COLO668 (cell line): ENCODE data around the gene BOD1L1.
A peak's percentile ranks its signal among the peaks of the same experiment; 100 is the strongest.
"Not testable (repeated sequence)": the region's sequence is repeated elsewhere in the genome, so short reads cannot be mapped to it uniquely, and the experiment has no call there.

ENCODE experiments used
- DNase-seq: peaks from one replicate; lab custom pipeline; 2025; ENCODE audit not compliant: unreplicated experiment; lab: John Stamatoyannopoulos, UW

The BOD1L1 gene

DNA sequence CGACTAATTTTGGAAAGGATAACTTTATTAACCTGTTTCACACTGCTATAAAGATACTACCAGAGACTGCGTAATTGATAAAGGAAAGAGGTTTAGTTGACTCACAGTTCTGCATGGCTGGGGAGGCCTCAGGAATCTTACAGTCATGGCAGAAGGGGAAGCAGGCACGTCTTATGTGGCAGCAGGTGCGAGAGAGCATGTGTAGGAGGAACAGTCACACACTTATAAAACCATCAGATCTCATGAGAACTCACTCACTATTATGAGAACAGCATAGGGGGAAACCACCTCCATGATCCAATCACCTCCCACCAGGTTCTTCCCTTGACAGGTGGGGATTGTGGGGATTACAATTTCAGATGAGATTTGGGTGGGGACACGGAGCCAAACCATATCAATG, 67.4 kb downstream of the BOD1L1 start:
- DNase-seq: not testable (repeated sequence)

DNA sequence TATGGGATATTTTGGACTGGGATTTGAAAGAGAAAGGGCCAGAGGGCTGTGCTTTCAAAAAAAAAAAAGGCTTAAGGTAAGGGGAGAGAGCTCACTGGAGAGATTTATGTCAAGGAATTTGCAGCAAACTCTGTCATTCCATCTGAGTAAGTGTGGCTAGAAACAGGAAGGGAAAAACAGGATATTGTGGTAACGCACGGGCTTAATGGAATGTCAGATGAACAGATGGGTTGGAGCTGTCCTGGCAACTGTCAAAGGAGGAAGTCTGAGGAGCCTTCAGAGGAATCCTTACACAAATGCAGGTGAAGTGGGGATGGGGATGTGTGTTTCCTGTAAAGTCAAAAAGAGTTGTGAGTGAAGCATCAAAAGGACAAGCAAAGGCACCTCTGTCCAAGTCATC, 68.1 kb downstream of the BOD1L1 start:
- DNase-seq: no peak

DNA sequence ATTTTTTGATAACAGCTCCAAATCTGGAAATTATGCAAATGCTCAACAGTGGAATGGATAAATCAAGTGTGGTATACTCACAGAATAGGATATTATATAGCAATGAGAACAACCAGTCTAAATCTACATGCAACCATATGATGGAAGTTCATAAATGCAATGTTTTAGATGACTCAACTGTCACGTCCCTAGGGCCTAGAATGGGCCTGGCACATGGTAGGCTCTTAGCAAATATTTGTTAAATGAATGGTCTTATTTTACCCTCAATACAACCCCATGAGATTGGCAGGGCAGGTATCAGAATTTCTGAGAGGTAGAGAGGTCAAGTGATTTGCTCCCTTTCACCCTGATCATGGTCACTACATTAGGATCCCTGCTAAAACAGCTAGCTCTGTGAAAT, 68.6 kb downstream of the BOD1L1 start:
- DNase-seq: no peak

DNA sequence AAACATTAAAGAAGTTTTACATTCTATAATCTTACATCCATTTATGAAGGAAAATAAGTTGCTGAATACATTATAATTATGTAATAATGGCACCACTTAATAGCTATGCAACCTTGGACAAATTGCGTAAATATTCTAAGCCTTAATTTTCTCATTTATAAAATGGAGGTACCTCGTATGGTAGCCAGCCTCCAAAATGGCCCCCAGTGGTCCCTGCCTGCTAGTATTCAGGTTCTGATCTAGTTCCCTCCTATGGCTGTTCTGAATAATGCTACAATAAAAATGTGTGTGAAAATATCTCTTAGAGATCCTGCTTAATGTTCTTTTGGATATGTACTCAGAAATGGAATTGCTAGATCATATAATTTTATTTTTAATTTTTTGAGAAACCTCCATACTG, 72.2 kb downstream of the BOD1L1 start:
- no peak for DNase-seq

DNA sequence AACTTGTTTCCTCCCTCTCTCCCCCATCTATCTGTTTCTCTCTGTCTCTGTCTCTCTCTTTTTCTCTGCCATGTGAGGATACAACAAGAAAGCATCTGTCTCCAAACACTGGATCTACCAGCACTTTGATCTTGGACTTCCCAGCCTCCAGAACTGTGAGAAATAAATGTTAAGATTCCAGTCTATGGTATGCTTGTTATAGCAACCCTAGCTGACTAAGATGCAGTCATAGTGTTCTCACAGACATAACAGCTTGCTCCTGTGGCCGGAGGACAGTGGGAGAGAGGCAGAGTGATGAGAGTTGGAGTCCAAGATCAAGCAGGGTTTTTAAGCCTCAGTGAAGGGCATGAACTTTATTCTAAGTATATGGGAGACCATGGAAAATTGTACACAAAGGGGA, 74.4 kb downstream of the BOD1L1 start:
- DNase-seq: no peak

DNA sequence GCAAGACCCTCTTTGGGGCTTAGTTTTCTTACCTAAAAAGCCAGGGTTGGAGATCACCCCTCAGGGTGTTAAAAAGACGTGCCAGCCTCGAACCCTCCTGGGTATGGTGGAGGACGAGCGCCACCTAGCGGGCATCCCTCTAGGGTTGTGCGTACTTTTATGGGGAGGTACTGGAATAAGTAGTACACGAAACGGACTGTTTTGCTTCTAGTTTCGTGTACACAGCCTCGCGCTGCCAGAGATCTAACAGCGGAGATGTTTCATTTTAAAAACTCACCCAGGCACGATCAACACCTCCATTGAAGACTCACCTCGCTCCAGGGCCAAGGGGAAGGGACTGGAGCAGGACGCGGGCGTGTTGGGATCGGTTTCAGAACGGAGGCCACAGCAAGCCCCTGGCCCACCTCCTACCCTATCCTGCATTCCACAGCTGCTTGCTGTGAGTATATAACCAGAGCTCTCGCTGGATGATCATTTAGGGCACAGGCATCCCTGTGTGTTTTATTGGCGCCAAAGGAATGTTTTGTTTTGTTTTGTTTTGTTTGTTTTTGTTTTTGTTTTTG, 78.5 kb downstream of the BOD1L1 start:
- DNase-seq: peak; percentile 86

DNA sequence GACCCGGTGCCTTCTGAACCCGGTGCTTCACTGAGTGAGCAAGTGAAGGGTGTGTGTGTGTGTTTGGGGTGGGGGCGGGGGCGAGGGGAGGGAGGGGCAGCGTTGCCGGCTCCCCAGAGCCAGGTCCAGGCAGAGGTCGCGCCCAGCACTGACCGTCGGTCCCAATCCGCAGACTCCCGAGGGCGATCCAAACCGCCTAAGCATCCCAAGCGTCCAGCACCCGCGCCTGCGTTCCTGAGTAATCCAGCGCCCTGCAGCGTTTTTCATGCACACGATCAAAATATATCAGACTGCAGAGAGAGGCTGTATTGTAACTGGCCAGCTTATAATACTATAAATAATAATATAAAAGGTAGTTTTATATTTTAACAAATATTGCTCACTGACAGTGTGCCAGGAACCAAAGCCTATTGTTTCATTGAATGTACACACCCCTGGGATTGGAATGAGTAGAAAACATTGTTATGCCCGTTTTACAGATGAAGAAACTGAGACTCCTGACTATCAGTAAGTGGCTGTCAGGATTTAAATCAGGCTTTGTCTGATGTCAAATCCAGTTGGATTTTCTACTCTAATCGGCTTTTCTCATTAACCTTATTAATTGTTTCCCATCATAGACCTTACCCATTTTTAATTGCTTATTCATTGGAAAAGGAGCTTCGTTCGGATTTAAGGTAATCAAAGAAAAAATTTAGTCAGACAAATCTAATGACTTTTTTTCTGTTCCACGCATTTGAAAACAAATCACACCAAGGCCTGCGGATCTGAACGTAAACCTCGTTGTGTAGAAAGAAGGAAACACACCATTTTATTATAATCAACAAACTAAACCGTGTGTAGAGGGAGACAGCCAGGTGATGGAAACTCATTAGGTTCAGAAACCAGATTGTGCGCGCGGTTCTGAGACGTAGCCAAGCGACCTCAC, 79.2 kb downstream of the BOD1L1 start:
- DNase-seq: peak; percentile 50

DNA sequence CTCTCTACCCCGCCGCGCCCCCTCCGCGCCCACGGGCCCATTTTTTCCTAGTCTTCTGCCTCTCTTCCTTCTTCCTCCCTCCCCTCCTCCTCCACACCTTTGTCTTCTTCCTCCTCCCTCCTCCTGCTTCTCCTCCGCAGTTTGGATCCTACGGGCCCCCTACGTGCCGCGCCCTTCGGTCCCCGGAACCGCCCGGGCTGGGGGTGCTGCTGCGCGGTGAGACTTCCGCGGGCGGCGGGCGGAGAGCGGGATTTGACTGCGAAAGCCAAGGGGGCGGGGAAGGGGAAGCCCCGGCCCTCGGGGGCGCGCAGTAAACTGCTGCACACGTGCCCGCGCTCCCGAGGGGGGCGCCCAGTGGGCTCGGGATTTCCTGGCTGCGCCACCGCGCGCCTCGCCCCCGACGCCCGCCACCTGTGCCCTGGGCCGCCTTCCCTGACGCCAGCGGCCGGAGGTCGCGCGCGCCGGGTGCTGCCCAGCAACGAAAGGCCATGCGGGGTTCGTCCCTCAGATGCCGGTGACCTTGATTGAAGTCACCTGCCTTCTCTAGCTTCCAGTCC, 80.0 kb downstream of the BOD1L1 start:
- peak; percentile 68 for DNase-seq

DNA sequence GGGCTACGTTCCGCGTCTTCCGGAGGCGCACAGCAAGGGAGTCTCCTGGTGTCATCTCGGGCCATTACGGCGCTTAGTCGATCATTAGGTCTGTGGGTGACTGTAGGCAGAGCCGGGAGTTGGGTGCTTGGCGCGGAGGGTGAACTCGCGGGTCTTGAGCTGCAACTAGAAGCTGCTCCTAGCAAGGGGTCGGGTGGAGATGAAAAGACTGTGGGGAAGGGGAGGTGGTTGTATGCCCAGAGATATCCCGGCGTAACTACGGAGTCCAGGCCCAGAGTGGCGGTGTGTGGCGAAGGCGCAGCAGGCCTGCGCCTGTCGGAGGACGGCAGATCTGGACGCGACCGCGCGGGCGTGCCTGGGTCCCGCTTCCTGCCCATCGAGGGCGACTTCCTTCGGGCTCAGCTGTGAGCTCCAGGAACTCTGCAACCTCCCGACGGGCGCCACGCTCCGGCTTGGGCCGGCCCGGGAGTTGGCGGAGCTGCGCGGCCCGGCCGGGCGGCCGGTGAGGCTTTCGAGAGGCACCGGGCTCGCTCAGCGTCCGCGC, 80.5 kb downstream of the BOD1L1 start:
- DNase-seq: peak; percentile 54

DNA sequence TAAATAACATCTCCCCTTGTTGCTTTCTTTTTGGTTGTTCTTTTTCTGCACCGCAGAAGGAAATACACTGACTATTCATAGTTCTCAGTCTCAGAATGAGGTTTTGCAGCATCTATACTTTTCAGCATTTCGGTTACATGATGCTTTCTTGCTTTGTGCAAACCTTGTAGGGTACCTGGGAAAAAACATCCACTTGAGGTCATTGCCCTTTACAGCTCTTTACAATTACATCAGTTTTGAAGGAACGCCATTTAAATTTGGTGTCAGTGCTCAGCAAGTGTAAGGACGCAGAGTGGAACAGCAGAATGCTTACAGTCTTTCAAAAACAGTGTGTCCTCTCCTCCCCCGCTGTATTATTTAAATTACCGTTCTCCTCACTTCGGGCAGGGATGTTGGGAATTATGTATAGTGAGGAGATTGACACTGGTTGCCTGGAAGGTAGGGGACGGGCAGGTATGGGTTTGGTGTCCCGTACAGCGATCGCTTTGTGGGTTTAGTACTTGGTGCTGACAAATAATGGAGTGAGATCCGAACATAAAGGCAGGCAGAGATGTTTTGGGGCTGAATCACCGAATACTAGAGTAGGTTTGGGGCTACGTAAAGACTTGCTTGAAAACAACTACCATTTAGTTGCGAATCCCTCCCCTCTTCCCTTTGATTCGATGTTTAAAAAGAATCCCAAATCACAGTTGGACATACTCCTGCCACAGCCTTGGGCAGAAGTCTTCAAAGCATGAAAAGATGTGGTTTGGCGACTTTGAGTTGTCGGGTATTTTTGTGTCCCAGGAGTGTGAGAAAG, 81.2 kb downstream of the BOD1L1 start:
- no peak for DNase-seq

DNA sequence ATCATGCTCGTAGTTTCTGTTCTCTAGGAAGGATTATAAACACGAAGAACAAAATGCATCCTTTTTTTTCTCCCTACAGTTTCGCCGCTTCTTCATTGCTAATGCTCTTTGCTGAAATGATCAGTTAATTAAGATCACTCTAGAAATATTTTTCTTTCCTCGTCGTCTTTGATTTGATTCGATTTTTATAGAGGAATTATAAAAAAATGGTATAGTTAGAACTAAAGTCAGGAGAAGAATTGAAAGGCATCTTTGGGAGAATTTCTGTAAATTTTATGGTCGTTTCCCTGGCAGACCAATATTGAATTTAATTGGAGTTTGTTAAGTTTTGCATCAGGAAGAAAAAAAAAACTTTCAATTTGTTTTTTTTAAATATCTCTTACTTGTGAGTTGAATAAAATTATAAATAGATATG, 82.1 kb downstream of the BOD1L1 start:
- no peak for DNase-seq

DNA sequence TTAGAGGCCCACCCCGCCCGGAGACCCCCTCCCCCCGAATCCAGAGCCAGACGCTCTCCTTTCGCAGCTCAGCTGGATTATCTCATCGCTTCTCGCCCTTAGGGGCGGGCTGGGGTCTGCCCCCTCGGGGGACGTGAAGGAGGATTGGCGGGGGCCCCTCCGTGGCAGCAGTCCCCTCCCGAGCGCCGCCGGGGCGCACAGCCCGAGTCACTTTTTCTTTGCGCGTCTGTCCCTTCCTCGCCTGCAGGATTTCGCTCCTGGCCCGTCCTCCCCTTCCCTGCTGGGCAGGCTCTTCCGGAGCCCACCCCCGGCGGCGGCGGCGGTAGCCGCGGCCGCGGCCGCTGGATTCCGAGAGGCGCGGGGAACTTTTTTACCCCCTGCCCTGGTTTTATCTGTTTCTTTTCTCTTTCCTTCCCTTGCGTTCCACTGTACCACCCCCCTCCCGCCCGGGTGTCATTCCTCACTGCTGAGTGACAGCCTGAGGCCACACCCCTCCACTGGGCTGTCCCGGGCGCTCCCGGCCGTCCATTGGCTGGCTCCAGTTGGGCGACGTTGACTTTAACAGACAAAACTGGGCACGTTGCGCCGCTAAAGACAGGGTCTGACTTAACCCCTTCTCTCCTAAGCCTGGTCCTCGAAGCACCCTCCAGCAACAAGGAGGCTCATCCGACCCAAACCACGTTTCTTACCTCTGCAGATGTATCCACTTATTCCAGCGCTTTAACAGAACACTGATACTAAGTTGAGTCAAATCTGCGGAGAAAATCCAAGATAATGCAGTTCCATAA, 82.7 kb downstream of the BOD1L1 start:
- peak; percentile 71 for DNase-seq

DNA sequence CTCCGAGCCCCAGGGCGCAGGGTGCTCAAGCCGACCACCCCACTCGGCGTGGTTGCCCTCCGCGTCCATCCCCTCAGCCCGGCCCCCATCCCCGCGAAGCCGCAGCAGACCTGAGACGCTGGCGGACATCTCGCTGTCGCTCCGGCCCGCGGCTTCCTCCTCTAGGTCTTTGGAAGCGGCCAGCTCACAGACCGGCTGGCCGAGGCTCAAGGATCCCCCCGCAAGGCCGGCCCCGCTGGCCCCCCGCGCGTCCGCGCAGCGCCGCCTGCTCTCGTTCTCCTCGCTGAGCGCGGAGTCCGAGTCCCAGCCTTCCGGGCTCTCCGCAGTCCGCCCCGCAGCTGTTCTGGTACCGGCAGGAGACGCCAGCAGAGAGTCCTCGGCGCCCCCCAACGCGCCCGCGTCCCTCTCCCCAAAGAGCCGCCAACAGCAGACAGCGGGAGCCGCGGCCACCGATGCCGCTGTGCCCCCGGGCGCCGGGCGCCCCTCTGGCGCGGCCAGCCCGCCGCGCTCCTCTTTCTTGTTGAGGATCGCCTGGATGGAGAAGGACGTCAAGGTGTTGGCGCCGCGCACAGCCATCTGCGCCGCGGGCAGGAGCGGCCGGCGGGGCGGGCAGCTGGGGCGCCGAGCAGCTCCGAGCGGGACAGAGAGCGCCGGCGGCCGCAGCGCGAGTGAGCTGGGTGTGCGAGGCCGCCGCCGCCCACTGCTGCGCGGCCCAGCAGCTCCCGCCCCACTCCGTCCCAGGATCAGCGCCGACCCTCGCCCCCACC, 83.5 kb downstream of the BOD1L1 start, which contains the start of gene NKX3-2:
TSS of gene NKX3-2 (minus strand) at position 670 of the 767 bp plus-strand sequence. CDS start at position 576, 94 bp downstream.
- DNase-seq: peak; percentile 72

DNA sequence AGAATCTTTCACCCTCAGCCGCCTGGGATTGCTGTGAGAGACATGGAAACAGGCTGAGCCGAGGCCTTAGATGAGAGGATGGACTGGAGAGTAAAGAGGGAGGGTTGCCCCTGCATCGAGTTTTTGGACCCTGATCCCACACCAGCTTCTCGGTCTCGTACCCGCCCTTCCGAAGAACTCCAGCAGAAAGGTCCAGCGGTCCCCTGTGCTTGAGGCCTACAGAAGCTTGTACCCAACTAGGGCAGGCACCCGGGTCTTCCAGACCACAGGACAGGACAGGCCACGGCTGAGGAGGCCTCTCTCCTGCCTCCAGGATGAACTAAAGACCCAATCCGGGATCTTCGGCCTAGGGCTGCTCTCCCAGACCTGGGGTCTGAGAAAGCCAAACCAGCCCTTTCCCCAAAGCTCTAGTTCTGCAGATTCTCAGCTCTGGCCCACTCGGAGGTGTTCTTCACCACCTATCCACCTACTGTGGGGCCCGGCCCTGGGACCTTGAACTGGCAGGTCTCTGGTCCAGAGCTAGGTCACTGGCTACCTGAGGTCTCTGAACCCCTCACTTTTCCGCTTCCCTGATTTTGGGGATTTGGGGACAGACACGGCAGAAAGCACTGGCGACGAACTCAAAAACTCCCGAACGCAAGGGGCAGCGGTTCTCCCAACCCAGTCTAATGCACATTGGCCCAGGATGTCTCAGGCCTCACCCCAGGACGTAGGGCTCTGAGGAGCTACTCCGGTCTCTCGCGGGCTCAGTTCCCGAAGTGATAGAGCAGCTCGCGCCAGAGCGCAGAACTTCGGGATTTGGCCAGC, 84.3 kb downstream of the BOD1L1 start:
- DNase-seq: no peak

DNA sequence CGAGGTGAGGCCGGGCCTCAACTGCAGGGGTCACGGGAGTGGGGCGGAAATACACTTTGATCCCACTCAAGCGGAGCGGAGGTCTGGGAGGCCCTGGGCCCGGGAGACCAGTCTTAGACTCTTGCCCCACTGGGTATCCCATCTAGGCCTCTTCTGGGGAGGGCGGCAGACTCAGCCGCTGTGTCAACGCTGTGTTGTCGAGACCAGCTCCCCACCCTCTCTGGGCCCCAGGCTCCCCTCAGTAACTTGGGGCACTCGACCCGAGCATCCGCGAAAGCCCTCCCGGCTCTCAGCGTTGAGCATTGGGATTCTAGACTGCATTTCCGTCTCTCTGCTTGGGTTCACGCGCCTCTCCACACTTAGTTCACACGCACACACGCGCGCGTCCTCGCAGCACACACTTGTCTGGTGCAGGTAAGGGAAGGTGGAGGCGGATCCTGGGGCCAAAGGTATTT, 84.9 kb downstream of the BOD1L1 start:
- DNase-seq: no peak

DNA sequence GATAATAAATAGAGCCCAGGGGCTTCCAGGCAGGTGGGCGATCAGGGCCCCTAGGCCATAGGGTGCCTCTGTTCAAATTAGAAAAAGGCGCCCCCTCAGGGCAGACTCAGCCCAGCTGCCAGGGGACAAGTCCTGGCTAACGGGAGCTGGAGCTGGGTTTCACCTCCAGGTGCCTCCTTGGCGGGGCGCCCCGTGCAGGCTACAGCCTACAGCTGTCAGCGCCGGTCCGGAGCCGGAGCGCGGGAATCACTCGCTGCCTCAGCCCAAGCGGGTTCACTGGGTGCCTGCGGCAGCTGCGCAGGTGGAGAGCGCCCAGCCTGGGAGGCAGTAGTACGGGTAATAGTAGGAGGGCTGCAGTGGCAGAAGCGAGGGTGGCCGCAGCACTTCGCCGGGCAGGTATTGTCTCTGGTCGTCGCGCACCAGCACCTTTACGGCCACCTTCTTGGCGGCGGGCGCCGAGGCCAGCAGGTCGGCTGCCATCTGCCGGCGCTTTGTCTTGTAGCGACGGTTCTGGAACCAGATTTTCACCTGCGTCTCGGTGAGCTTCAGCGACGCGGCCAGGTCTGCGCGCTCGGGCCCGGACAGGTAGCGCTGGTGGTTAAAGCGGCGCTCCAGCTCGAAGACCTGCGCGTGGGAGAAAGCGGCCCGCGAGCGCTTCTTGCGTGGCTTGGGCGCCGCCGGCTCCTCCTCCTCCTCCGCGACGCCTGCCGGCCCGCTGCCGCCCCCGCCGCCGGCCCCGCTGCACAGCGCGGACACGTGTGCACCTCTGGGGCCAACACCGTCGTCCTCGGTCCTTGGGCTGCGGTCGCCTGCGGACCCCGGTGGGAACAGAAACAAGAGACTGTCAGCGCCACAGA, 85.6 kb downstream of the BOD1L1 start:
- DNase-seq: peak; percentile 87

DNA sequence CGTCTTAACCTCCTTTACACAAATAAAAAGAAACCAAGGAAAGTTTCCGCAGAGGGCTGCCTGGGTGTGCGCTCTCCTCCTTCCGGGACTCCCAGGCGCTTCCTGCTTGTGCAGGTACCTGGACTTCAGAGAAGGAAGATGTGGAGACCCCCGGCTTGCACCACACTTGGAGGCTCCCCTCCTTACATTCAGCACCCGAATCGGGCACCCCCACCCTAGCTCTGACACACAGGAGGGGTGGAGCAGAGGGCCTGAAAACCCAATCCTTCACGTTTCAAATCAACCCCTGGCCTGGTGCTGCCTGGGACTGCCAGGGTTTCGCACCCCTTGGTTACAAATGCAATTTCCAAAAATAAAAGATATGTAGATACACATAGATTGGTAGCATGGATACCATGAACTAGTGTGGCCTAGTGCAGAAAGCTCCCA, 86.3 kb downstream of the BOD1L1 start:
- no peak for DNase-seq
